Tibial nerve (tissue), 4 donors: ENCODE data around the gene ACOT8. TPM values are rescaled to one million over a fixed set of nuclear protein-coding genes. Genes with fewer than 3 reads are reported as not detected.

Source experiments
- DNase-seq, 2 donors: peaks; one replicate each; pipeline ENCODE4 v3.0.0-alpha.2; 2019; ENCODE audit warnings: low spot score in 2 of 2
- H3K27ac ChIP-seq, 4 donors: fragments of 200-600 bp; sonication (generic) in 3 of 4; one replicate each; pipeline ENCODE4 v1.5.1; 2017 to 2019; ENCODE audit warnings: mild to moderate bottlenecking in 1 of 4
- H3K27me3 ChIP-seq, 2 donors: fragments of 200-600 bp; sonication (generic) in 1 of 2; one replicate each; pipeline versions ENCODE4 v1.5.1 to v1.6.0; 2017 to 2019
- H3K36me3 ChIP-seq, 3 donors: fragments of 200-600 bp; sonication (generic); one replicate each; pipeline ENCODE4 v1.5.1; 2018 to 2019
- H3K4me1 ChIP-seq, 4 donors: fragments of 200-600 bp; sonication (generic) in 3 of 4; one replicate each; pipeline ENCODE4 v1.5.1; 2017 to 2019
- H3K4me3 ChIP-seq, 4 donors: fragments of 200-600 bp; sonication (generic) in 3 of 4; one replicate each; pipeline ENCODE4 v1.5.1; 2017 to 2019; ENCODE audit warnings: mild to moderate bottlenecking in 1 of 4, moderate library complexity in 1 of 4
- H3K9me3 ChIP-seq, 4 donors: fragments of 200-600 bp; sonication (generic) in 3 of 4; one replicate each; pipeline ENCODE4 v1.5.1; 2017 to 2019
- EP300 ChIP-seq, 2 donors: sonication (generic); formaldehyde crosslinking; IDR thresholded peaks; one replicate each; pipeline ENCODE4 v1.6.1; 2017; ENCODE audit warnings: antibody characterized with exemption in 2 of 2, mild to moderate bottlenecking in 1 of 2
- POLR2A ChIP-seq, 2 donors: fragments of 450-650 bp; IDR thresholded peaks; one replicate each; pipeline ENCODE4 v1.6.1; 2017; ENCODE audit warnings: antibody characterized with exemption in 2 of 2, mild to moderate bottlenecking in 2 of 2, moderate library complexity in 2 of 2
- WGBS, 2 donors: methylation state at CpG; one replicate each; pipeline ENCODE4 v1.1.5; 2018; 5-methylcytosine and 5-hydroxymethylcytosine counted together
- total RNA-seq, 4 donors: library from RNA; depleted of rRNA; stranded (reverse); fragments of >200 nt; gene quantifications; one replicate each; pipeline ENCODE4 v1.1.0, GENCODE V29; 2016
- TF ChIP-seq, protein P1 (sequence below), 5 experiments: fragments of 200-600 bp in 3 of 5; fragments of 450-650 bp in 2 of 5; sonication (generic) in 3 of 5; IDR thresholded peaks; one replicate each; pipeline ENCODE4 v1.5.1; 2016 to 2019; ENCODE audit warnings: antibody characterized with exemption in 5 of 5, mild to moderate bottlenecking in 3 of 5, moderate library complexity in 2 of 5

Gene ACOT8
- total RNA-seq, 4 donors from 2014 or later, result 44.4 to 58.4 (median 52.5) TPM

GRCh38 chr20:45860560-45861220, 3.5 kb upstream of the ACOT8 start:
- Histone ChIP-seq H3K27ac (no peak overlapping the region), H3K27me3 (no peaks in the 10 kb centered on the region), H3K4me1 (peaks cover 0 to 27% (median 15%) of the 10 kb centered on the region in 4 donors), H3K4me3 (no peak overlapping the region), H3K36me3 (peaks cover 0 to 4% (median 0%) of the 10 kb centered on the region in 3 donors), H3K9me3 (no peaks in the 10 kb centered on the region)
- no peak for DNase-seq
- TF ChIP-seq POLR2A (IDR thresholded peaks at IDR 0.05) (no peak), EP300 (IDR thresholded peaks at IDR 0.05) (no peak)
- TF ChIP-seq, protein P1, sequence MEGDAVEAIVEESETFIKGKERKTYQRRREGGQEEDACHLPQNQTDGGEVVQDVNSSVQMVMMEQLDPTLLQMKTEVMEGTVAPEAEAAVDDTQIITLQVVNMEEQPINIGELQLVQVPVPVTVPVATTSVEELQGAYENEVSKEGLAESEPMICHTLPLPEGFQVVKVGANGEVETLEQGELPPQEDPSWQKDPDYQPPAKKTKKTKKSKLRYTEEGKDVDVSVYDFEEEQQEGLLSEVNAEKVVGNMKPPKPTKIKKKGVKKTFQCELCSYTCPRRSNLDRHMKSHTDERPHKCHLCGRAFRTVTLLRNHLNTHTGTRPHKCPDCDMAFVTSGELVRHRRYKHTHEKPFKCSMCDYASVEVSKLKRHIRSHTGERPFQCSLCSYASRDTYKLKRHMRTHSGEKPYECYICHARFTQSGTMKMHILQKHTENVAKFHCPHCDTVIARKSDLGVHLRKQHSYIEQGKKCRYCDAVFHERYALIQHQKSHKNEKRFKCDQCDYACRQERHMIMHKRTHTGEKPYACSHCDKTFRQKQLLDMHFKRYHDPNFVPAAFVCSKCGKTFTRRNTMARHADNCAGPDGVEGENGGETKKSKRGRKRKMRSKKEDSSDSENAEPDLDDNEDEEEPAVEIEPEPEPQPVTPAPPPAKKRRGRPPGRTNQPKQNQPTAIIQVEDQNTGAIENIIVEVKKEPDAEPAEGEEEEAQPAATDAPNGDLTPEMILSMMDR (IDR thresholded peaks at IDR 0.05), result no peak
- whole genome bisulfite sequencing, 2 donors, result 59 to 60% methylated on average over 7 of the region's 7 CpGs

DNA sequence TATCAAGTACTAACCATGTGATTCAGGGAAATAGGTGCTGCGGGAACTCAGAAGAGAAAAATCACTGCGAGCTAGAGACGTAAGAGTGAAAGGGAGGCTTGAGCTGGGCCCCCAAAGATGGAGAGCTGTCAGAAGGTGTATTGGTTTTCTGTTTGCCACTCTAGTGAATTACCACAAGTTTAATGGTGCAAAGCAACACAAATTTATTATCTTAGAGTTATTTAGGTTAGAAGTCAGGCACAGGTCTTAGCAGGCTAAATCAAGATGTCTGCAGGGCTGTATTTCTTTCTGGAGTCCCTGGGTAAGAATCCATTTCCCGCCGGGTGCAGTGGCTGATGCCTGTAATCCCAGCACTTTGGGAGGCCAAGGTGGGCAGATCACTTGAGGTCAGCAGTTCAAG, 2.7 kb upstream of the ACOT8 start:
- no peak overlapping the region for H3K4me3 ChIP-seq
- 93 to 94% methylated on average over 5 of the region's 5 CpGs for WGBS, 2 donors
- no peaks in the 10 kb centered on the region for H3K9me3 ChIP-seq
- no peaks in the 10 kb centered on the region for H3K27me3 ChIP-seq
- no peak for DNase-seq
- TF ChIP-seq POLR2A (IDR thresholded peaks at IDR 0.05), result no peak
- TF ChIP-seq, protein P1 (IDR thresholded peaks at IDR 0.05), result no peak
- no peak for TF ChIP-seq EP300 (IDR thresholded peaks at IDR 0.05)
- H3K36me3 ChIP-seq, result peaks cover 0 to 6% (median 0%) of the 10 kb centered on the region in 3 donors
- no peak overlapping the region for H3K27ac ChIP-seq
- peaks cover 0 to 35% (median 20%) of the 10 kb centered on the region in 4 donors for H3K4me1 ChIP-seq

- Histone ChIP-seq H3K27me3 (no peaks in the 10 kb centered on the region), H3K4me1 (peaks cover 0 to 51% (median 23%) of the 10 kb centered on the region in 4 donors), H3K27ac (peak overlapping the region in 3 of 4 donors; percentile 81 to 87 (median 83)), H3K4me3 (peak overlapping the region; percentile 66 to 99 (median 88)), H3K36me3 (peaks cover 0 to 24% (median 0%) of the 10 kb centered on the region in 3 donors), H3K9me3 (no peaks in the 10 kb centered on the region)
- TF ChIP-seq EP300 (IDR thresholded peaks at IDR 0.05), result no peak
- TF ChIP-seq, protein P1 (IDR thresholded peaks at IDR 0.05), result no peak
- no peak for TF ChIP-seq POLR2A (IDR thresholded peaks at IDR 0.05)
- no peak for DNase-seq
- 4 to 6% methylated on average over 9 to 12 of the region's 13 CpGs for WGBS, 2 donors
Observed at GRCh38 chr20:45857882-45858216, 657 bp upstream of the ACOT8 start.

- peaks cover 0 to 48% (median 23%) of the 10 kb centered on the region in 4 donors for H3K4me1 ChIP-seq
- no peaks in the 10 kb centered on the region for H3K9me3 ChIP-seq
- H3K4me3 ChIP-seq, result no peak overlapping the region
- no peak for DNase-seq
- 74 to 76% methylated on average over 2 of the region's 2 CpGs for WGBS, 2 donors
- H3K36me3 ChIP-seq, result peaks cover 0 to 61% (median under 1%) of the 10 kb centered on the region in 3 donors
- TF ChIP-seq, protein P1 (IDR thresholded peaks at IDR 0.05), result no peak
- TF ChIP-seq EP300 (IDR thresholded peaks at IDR 0.05) (no peak), POLR2A (IDR thresholded peaks at IDR 0.05) (no peak)
- H3K27me3 ChIP-seq, result no peaks in the 10 kb centered on the region
- no peak overlapping the region for H3K27ac ChIP-seq
Observed at GRCh38 chr20:45853484-45853883, 3.7 kb downstream of the ACOT8 start.

GRCh38 chr20:45852326-45852725, 4.9 kb downstream of the ACOT8 start:
- 95 to 96% methylated on average over 6 of the region's 6 CpGs for WGBS, 2 donors
- TF ChIP-seq, protein P1 (IDR thresholded peaks at IDR 0.05), result no peak
- TF ChIP-seq POLR2A (IDR thresholded peaks at IDR 0.05) (no peak), EP300 (IDR thresholded peaks at IDR 0.05) (no peak)
- H3K27me3 ChIP-seq, result no peaks in the 10 kb centered on the region
- no peak overlapping the region for H3K4me3 ChIP-seq
- no peak for DNase-seq
- H3K4me1 ChIP-seq, result peaks cover 0 to 39% (median 19%) of the 10 kb centered on the region in 4 donors
- H3K9me3 ChIP-seq, result no peaks in the 10 kb centered on the region
- H3K36me3 ChIP-seq, result peaks cover 0 to 72% (median 9%) of the 10 kb centered on the region in 3 donors
- H3K27ac ChIP-seq, result no peak overlapping the region
